SK-N-DZ (cell line): ENCODE measurements around the gene USP48.
"Not testable (repeated sequence)": the region's sequence is repeated elsewhere in the genome, so short reads cannot be mapped to it uniquely, and the experiment has no call there.

ENCODE experiments used
- DNase-seq: peaks from one replicate; pipeline ENCODE4 v3.0.0-alpha.2; 2015; ENCODE audit warnings: low spot score

USP48 gene

GRCh38 chr1:21700094-21700493 is 82.9 kb downstream of the USP48 start:
- no peak for DNase-seq

- DNase-seq, result no peak
Measured at GRCh38 chr1:21696931-21697330, 86.0 kb downstream of the USP48 start.

GRCh38 chr1:21693732-21694131 is 89.2 kb downstream of the USP48 start:
- no peak for DNase-seq

GRCh38 chr1:21691739-21692138 is 91.2 kb downstream of the USP48 start:
- DNase-seq, result no peak

- DNase-seq, result no peak
Measured at GRCh38 chr1:21689661-21690372, 93.1 kb downstream of the USP48 start.

- DNase-seq, result no peak
Measured at GRCh38 chr1:21687081-21687529, 95.8 kb downstream of the USP48 start.

GRCh38 chr1:21685946-21686678 is 96.8 kb downstream of the USP48 start:
- no peak for DNase-seq

GRCh38 chr1:21681426-21681825 is 101.5 kb downstream of the USP48 start:
- DNase-seq, result no peak

GRCh38 chr1:21680918-21681317 is 102.0 kb downstream of the USP48 start:
- no peak for DNase-seq

- DNase-seq, result no peak
Measured at GRCh38 chr1:21680381-21680780, 102.6 kb downstream of the USP48 start.

GRCh38 chr1:21677168-21677567 is 105.8 kb downstream of the USP48 start:
- DNase-seq, result no peak

GRCh38 chr1:21674957-21675356 is 108.0 kb downstream of the USP48 start:
- no peak for DNase-seq

GRCh38 chr1:21673853-21674252 is 109.1 kb downstream of the USP48 start:
- not testable (repeated sequence) for DNase-seq

- DNase-seq, result no peak
Measured at GRCh38 chr1:21673277-21673780, 109.6 kb downstream of the USP48 start.

GRCh38 chr1:21672478-21673276 is 110.3 kb downstream of the USP48 start:
- DNase-seq, result no peak

- DNase-seq, result no peak
Measured at GRCh38 chr1:21671915-21672314, 111.0 kb downstream of the USP48 start.

- no peak for DNase-seq
Measured at GRCh38 chr1:21670956-21671902, 111.7 kb downstream of the USP48 start.

- no peak for DNase-seq
Measured at GRCh38 chr1:21670059-21670881, 112.7 kb downstream of the USP48 start.

GRCh38 chr1:21669258-21670058 is 113.5 kb downstream of the USP48 start, which contains the start of gene RAP1GAP:
Gene RAP1GAP, minus strand, starts transcription at chr1:21669357. Its CDS starts 49,325 bp downstream, at chr1:21620032.
- no peak for DNase-seq
